Tibial nerve (tissue), 4 donors: ENCODE measurements around the gene SERINC5. TPM values are rescaled to one million over a fixed set of nuclear protein-coding genes. Genes with fewer than 3 reads are reported as not detected.
"Not testable (repeated sequence)": the region's sequence is repeated elsewhere in the genome, so short reads cannot be mapped to it uniquely, and the experiment has no call there.

Source experiments
- DNase-seq, 2 donors: peaks; one replicate each; pipeline ENCODE4 v3.0.0-alpha.2; 2019; ENCODE audit warnings: low spot score in 2 of 2
- H3K27ac ChIP-seq, 4 donors: fragments of 200-600 bp; sonication (generic) in 3 of 4; one replicate each; pipeline ENCODE4 v1.5.1; 2017 to 2019; ENCODE audit warnings: mild to moderate bottlenecking in 1 of 4
- H3K27me3 ChIP-seq, 2 donors: fragments of 200-600 bp; sonication (generic) in 1 of 2; one replicate each; pipeline versions ENCODE4 v1.5.1 to v1.6.0; 2017 to 2019
- H3K36me3 ChIP-seq, 3 donors: fragments of 200-600 bp; sonication (generic); one replicate each; pipeline ENCODE4 v1.5.1; 2018 to 2019
- H3K4me1 ChIP-seq, 4 donors: fragments of 200-600 bp; sonication (generic) in 3 of 4; one replicate each; pipeline ENCODE4 v1.5.1; 2017 to 2019
- H3K4me3 ChIP-seq, 4 donors: fragments of 200-600 bp; sonication (generic) in 3 of 4; one replicate each; pipeline ENCODE4 v1.5.1; 2017 to 2019; ENCODE audit warnings: mild to moderate bottlenecking in 1 of 4, moderate library complexity in 1 of 4
- H3K9me3 ChIP-seq, 4 donors: fragments of 200-600 bp; sonication (generic) in 3 of 4; one replicate each; pipeline ENCODE4 v1.5.1; 2017 to 2019
- EP300 ChIP-seq, 2 donors: sonication (generic); formaldehyde crosslinking; IDR thresholded peaks; one replicate each; pipeline ENCODE4 v1.6.1; 2017; ENCODE audit warnings: antibody characterized with exemption in 2 of 2, mild to moderate bottlenecking in 1 of 2
- POLR2A ChIP-seq, 2 donors: fragments of 450-650 bp; IDR thresholded peaks; one replicate each; pipeline ENCODE4 v1.6.1; 2017; ENCODE audit warnings: antibody characterized with exemption in 2 of 2, mild to moderate bottlenecking in 2 of 2, moderate library complexity in 2 of 2
- WGBS, 2 donors: methylation state at CpG; one replicate each; pipeline ENCODE4 v1.1.5; 2018; 5-methylcytosine and 5-hydroxymethylcytosine counted together
- total RNA-seq, 4 donors: library from RNA; depleted of rRNA; stranded (reverse); fragments of >200 nt; gene quantifications; one replicate each; pipeline ENCODE4 v1.1.0, GENCODE V29; 2016
- TF ChIP-seq, protein P1 (sequence below), 5 experiments: fragments of 200-600 bp in 3 of 5; fragments of 450-650 bp in 2 of 5; sonication (generic) in 3 of 5; IDR thresholded peaks; one replicate each; pipeline ENCODE4 v1.5.1; 2016 to 2019; ENCODE audit warnings: antibody characterized with exemption in 5 of 5, mild to moderate bottlenecking in 3 of 5, moderate library complexity in 2 of 5

SERINC5 gene
- total RNA-seq, 4 donors from 2014 or later = 29.1 to 35.8 (median 32.3) TPM

DNA sequence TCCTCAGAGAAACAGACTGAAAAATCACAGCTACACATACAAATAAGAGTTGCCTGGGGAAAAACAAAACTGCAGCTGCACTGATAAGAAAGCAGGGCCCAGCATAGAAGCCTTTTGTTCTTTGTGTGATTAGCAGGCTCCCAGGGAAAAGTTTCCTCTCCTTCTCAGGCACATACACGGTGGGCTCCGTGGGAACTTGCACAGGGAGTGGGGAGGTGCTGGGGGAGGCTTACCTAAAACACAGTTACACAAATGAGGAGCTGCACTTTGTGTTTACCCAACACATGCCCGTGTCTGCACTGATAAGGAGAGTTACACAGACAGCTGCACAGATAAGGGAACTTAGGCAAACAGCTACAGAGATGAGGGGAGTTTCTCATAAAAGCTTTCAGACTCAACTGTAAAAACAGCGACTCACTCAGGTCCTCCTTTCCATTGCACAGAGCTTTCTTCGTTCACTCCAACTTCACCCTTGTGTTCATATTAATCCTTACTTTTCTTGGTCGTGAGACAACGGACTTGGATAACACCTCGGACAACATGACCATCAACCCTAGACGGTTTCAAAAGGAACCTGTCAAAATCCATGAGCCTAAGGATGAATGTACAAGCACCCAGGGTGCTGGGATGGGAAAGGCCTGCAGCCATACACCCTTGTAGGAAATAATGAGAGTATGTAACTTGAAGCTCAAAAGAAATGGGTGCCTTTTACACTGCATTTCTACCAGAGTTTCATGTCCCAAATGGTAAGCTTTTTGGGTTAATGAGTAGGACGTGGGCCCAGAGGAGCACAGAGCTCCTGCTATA, 50.8 kb downstream of the SERINC5 start:
- Histone ChIP-seq H3K27ac (peak overlapping the region; percentile 56 to 85 (median 69)), H3K9me3 (no peaks in the 10 kb centered on the region), H3K27me3 (no peaks in the 10 kb centered on the region), H3K36me3 (peaks cover 0 to 22% (median 0%) of the 10 kb centered on the region in 3 donors), H3K4me3 (no peak overlapping the region), H3K4me1 (peaks cover 4 to 69% (median 26%) of the 10 kb centered on the region in 4 donors)
- no peak for DNase-seq
- WGBS, 2 donors = 47 to 50% methylated on average over 10 of the region's 10 CpGs
- TF ChIP-seq, protein P1, sequence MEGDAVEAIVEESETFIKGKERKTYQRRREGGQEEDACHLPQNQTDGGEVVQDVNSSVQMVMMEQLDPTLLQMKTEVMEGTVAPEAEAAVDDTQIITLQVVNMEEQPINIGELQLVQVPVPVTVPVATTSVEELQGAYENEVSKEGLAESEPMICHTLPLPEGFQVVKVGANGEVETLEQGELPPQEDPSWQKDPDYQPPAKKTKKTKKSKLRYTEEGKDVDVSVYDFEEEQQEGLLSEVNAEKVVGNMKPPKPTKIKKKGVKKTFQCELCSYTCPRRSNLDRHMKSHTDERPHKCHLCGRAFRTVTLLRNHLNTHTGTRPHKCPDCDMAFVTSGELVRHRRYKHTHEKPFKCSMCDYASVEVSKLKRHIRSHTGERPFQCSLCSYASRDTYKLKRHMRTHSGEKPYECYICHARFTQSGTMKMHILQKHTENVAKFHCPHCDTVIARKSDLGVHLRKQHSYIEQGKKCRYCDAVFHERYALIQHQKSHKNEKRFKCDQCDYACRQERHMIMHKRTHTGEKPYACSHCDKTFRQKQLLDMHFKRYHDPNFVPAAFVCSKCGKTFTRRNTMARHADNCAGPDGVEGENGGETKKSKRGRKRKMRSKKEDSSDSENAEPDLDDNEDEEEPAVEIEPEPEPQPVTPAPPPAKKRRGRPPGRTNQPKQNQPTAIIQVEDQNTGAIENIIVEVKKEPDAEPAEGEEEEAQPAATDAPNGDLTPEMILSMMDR (IDR thresholded peaks at IDR 0.05) = no peak
- TF ChIP-seq EP300 (IDR thresholded peaks at IDR 0.05) = no peak
- no peak for TF ChIP-seq POLR2A (IDR thresholded peaks at IDR 0.05)

DNA sequence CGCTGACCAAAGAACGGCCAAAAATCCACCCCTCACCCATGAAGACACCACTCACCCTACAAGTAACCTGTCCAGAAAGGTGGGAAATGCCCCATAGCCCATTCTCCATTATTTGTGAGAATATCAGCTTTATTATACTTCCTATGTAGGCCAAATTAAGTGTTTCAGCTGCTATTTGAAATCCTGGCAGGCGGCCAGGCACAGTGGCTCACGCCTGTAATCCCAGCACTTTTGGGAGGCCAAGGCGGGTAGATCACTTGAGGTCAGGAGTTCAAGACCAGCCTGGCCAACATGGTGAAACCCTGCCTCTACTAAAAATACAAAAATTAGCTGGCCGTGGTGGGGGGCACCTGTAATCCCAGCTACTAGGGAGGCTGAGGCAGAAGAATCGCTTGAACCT, 54.1 kb downstream of the SERINC5 start:
- not testable (repeated sequence) for H3K9me3 ChIP-seq, H3K4me3 ChIP-seq, DNase-seq, H3K27me3 ChIP-seq
- Histone ChIP-seq H3K4me1 (peaks cover 0 to 70% (median 33%) of the 10 kb centered on the region in 4 donors), H3K27ac (peak overlapping the region in 2 of 4 donors; percentile 81 to 85), H3K36me3 (peaks cover 0 to 22% (median 0%) of the 10 kb centered on the region in 3 donors)
- WGBS, 2 donors = 75 to 82% methylated on average over 7 of the region's 7 CpGs

DNA sequence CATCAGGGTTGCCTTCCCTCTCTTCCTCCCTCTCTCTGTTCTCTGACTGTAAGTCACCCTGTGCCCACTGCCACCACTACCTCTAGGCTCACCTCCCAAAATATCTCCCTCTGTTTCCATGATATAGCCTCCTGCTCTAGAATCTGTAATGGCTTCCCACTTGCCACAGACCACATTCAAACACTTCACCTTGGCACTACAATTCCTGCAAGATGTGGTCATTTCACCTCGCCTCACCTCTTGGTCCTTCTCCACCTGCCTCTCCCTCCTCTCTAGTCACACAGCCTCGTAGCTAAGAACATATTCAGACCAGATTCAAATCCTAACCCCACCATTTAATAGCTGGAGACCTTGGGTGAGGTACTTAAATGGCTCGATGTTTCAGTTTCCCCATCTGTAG, 56.9 kb downstream of the SERINC5 start:
- WGBS, 2 donors = 81 to 83% methylated on average over 3 of the region's 3 CpGs
- no peaks in the 10 kb centered on the region for H3K9me3 ChIP-seq
- H3K4me1 ChIP-seq = peaks cover 0 to 72% (median 40%) of the 10 kb centered on the region in 4 donors
- H3K27me3 ChIP-seq = no peaks in the 10 kb centered on the region
- no peak for DNase-seq
- no peak overlapping the region for H3K4me3 ChIP-seq
- H3K27ac ChIP-seq = peak overlapping the region; percentile 59 to 93 (median 72)
- TF ChIP-seq EP300 (IDR thresholded peaks at IDR 0.05) (no peak), POLR2A (IDR thresholded peaks at IDR 0.05) (peak in 1 of 2 donors; percentile 6)
- TF ChIP-seq, protein P1 (IDR thresholded peaks at IDR 0.05) = no peak
- peaks cover 0 to 22% (median 0%) of the 10 kb centered on the region in 3 donors for H3K36me3 ChIP-seq

DNA sequence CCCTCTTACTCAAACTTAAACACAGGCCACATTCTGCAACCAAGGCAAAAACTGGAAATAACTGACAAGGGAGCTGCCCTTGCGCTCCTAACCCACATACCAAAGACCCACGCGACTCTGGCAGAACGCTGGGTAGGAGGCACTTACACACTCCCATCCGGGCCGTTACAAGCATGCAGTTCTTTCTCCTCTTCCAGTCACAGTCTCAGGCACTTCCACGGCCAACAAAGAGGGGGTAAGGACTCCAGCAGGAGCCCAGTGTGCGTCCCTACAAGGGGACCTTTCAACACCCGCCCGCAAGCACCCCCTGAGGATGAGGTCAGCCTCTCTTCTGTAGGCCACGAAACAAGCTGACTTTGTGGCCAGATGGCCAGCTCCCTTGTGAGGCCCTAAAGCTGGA, 57.4 kb downstream of the SERINC5 start:
- Histone ChIP-seq H3K36me3 (peaks cover 0 to 22% (median 0%) of the 10 kb centered on the region in 3 donors), H3K4me3 (no peak overlapping the region), H3K9me3 (no peaks in the 10 kb centered on the region), H3K27me3 (no peaks in the 10 kb centered on the region), H3K4me1 (peaks cover 0 to 73% (median 44%) of the 10 kb centered on the region in 4 donors), H3K27ac (peak overlapping the region; percentile 59 to 93 (median 72))
- WGBS, 2 donors = 28 to 53% methylated on average over 11 of the region's 11 CpGs
- DNase-seq = peak in 1 of 2 donors; percentile 52
- TF ChIP-seq EP300 (IDR thresholded peaks at IDR 0.05) = peak in 1 of 2 donors; percentile 88
- TF ChIP-seq, protein P1 (IDR thresholded peaks at IDR 0.05) = no peak
- TF ChIP-seq POLR2A (IDR thresholded peaks at IDR 0.05) = peak in 1 of 2 donors; percentile 18

DNA sequence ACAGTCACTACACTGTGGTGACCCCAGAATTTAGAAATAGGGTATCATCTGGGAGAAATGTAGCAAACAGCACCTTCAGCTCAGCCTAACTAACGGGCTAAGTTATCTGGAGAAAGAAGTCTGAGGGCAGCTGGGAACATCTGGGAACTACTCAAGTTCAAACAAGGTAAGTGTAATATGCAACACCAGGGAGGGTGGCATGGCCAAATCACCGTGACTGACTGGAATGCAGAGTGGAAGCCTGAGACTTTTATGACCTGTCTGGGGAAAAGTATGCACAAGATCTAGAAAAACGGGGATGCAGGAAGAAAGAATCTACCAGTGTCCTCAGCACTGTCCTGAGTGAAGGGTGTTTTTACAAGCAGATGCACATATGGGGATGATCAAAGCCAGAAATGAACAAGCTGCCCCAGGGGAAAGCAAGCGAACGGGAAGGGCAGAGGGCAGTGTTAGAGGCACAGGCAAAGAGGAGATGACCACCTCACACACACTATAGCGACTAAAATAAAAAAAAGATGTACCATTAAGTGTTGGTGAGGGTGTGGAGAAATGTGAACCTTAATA, 59.9 kb downstream of the SERINC5 start:
- no peak for DNase-seq
- 63 to 64% methylated on average over 6 of the region's 6 CpGs for WGBS, 2 donors
- H3K27me3 ChIP-seq = no peaks in the 10 kb centered on the region
- no peak overlapping the region for H3K4me3 ChIP-seq
- H3K4me1 ChIP-seq = peaks cover 3 to 90% (median 64%) of the 10 kb centered on the region in 4 donors
- H3K36me3 ChIP-seq = peaks cover 0 to 3% (median 0%) of the 10 kb centered on the region in 3 donors
- TF ChIP-seq POLR2A (IDR thresholded peaks at IDR 0.05) (no peak), EP300 (IDR thresholded peaks at IDR 0.05) (no peak)
- TF ChIP-seq, protein P1 (IDR thresholded peaks at IDR 0.05) = no peak
- H3K27ac ChIP-seq = peak overlapping the region in 3 of 4 donors; percentile 21 to 93 (median 77)
- no peaks in the 10 kb centered on the region for H3K9me3 ChIP-seq
